ENCODE measurements around the gene FBXO11.
"Not testable (repeated sequence)": the region's sequence is repeated elsewhere in the genome, so short reads cannot be mapped to it uniquely, and the experiment has no call there.

FBXO11 gene

GRCh38 chr2:47899915-47900816 lies 6.1 kb downstream of the FBXO11 start:
- ChIA-PET POLR2A (no interaction called here), CTCF (interaction anchor here (0.6 to 1.4 kb wide), 4 partner anchors 8 to 223 kb away, joined by 3 to 5 read pairs (median 3); no protein-coding TSS in a partner anchor)
- no peak overlapping the region for H3K4me3 ChIP-seq (ENCODE audit: low read depth, low read length)
- TF ChIP-seq CTCF (IDR thresholded peaks at IDR 0.05; ENCODE audit: insufficient read depth, low read length, missing control alignments), result no peak
- no peak for DNase-seq (ENCODE audit: low read depth, low spot score)

GRCh38 chr2:47897883-47898731 lies 8.2 kb downstream of the FBXO11 start:
- TF ChIP-seq CTCF (IDR thresholded peaks at IDR 0.05; ENCODE audit: insufficient read depth, low read length, missing control alignments), result no peak
- no peak overlapping the region for H3K4me3 ChIP-seq (ENCODE audit: low read depth, low read length)
- DNase-seq (ENCODE audit: low read depth, low spot score), result no peak
- ChIA-PET CTCF (interaction anchor here (1.2 kb wide), 1 partner anchor 40 kb away, joined by 4 read pairs; no protein-coding TSS in a partner anchor), POLR2A (interaction anchor here (0.6 kb wide), 1 partner anchor 9 kb away, joined by 3 read pairs; the partner anchor contains the start of gene FBXO11)

- not testable (repeated sequence) for DNase-seq (ENCODE audit: low read depth, low spot score); H3K4me3 ChIP-seq (ENCODE audit: low read depth, low read length)
- ChIA-PET CTCF (interaction anchor here (1.2 kb wide), 1 partner anchor 39 kb away, joined by 4 read pairs; no protein-coding TSS in a partner anchor), POLR2A (interaction anchor here (0.6 kb wide), 1 partner anchor 9 kb away, joined by 3 read pairs; the partner anchor contains the start of gene FBXO11)
Observed at GRCh38 chr2:47897191-47897882, 9.0 kb downstream of the FBXO11 start.

GRCh38 chr2:47896450-47896968 lies 9.8 kb downstream of the FBXO11 start:
- DNase-seq (ENCODE audit: low read depth, low spot score), result no peak
- TF ChIP-seq CTCF (IDR thresholded peaks at IDR 0.05; ENCODE audit: insufficient read depth, low read length, missing control alignments), result no peak
- no peak overlapping the region for H3K4me3 ChIP-seq (ENCODE audit: low read depth, low read length)
- POLR2A ChIA-PET, result no interaction called here
- CTCF ChIA-PET, result interaction anchor here (0.7 kb wide), 1 partner anchor 1815 kb away, joined by 3 read pairs; no protein-coding TSS in a partner anchor

GRCh38 chr2:47893771-47894170 lies 12.5 kb downstream of the FBXO11 start:
- H3K4me3 ChIP-seq (ENCODE audit: low read depth, low read length), result no peak overlapping the region
- DNase-seq (ENCODE audit: low read depth, low spot score), result no peak
- ChIA-PET CTCF (no interaction called here), POLR2A (no interaction called here)
- TF ChIP-seq CTCF (IDR thresholded peaks at IDR 0.05; ENCODE audit: insufficient read depth, low read length, missing control alignments), result no peak

- no peak for DNase-seq (ENCODE audit: low read depth, low spot score)
- CTCF ChIA-PET, result interaction anchor here (0.8 to 1.1 kb wide), 2 partner anchors 9 to 10 kb away, joined by 3 read pairs; no protein-coding TSS in a partner anchor
- no peak overlapping the region for H3K4me3 ChIP-seq (ENCODE audit: low read depth, low read length)
- POLR2A ChIA-PET, result no interaction called here
- no peak for TF ChIP-seq CTCF (IDR thresholded peaks at IDR 0.05; ENCODE audit: insufficient read depth, low read length, missing control alignments)
Observed at GRCh38 chr2:47892338-47892730, 14.0 kb downstream of the FBXO11 start.

Measured in AG04449 (cell line).